HEK293T (cell line): ENCODE results near the gene OR8A1.

ENCODE experiments used
- BHLHE40 ChIP-seq: fragments of 450-650 bp; IDR thresholded peaks from 2 replicates; pipeline ENCODE4 v1.6.1; 2016; ENCODE audit warnings: mild to moderate bottlenecking, moderate library complexity, borderline replicate concordance
- ELF4 ChIP-seq: fragments of 450-650 bp; IDR thresholded peaks from 2 replicates; pipeline ENCODE4 v1.6.1; 2017; ENCODE audit warnings: antibody characterized with exemption
- HDGF ChIP-seq: fragments of 450-650 bp; IDR thresholded peaks from 2 replicates; pipeline ENCODE4 v1.6.1; 2017; ENCODE audit warnings: antibody characterized with exemption, borderline replicate concordance
- L3MBTL2 ChIP-seq: fragments of 450-650 bp; conservative IDR thresholded peaks from 2 replicates; pipeline ENCODE4 v1.6.1; 2016; ENCODE audit warnings: mild to moderate bottlenecking
- NFRKB ChIP-seq: fragments of 450-650 bp; IDR thresholded peaks from 2 replicates; pipeline ENCODE4 v1.6.1; 2016; ENCODE audit warnings: mild to moderate bottlenecking, moderate library complexity
- SP1 ChIP-seq: fragments of 450-650 bp; IDR thresholded peaks from 2 replicates; pipeline ENCODE4 v1.6.1; 2017
- SUZ12 ChIP-seq: fragments of 450-650 bp; IDR thresholded peaks from 2 replicates; pipeline ENCODE4 v1.6.1; 2016; ENCODE audit warnings: mild to moderate bottlenecking

DNA sequence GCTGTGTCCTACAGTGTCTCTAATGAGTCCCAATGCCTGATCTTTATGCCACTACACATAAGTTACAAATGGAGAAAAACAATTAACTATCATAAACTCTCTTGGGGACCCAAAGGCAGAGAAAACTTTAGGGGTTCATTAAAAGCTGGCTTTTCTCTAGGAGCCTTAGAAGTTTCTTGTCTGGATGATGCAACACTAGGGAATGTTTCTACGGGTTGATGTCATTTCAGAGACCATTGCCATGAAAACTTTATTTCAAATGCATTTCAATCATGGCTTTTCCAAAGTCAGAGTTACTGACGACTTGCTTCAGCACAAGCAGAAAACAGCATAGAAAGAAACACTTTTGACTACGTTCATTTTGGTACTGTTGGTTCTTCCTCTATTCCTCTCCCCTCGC is 17.8 kb upstream of the OR8A1 start:
- no peak for TF ChIP-seq NFRKB
- TF ChIP-seq L3MBTL2 = no peak
- no peak for TF ChIP-seq BHLHE40
- TF ChIP-seq SUZ12 = no peak
- no peak for TF ChIP-seq HDGF
- TF ChIP-seq SP1 = no peak
- TF ChIP-seq ELF4 = no peak
